ENCODE results near the gene EIF2B2. TPM values are rescaled to one million over a fixed set of nuclear protein-coding genes. Genes with fewer than 3 reads are reported as not detected.

Gene EIF2B2
- total and polyA plus RNA-seq, 2 of the 13 experiments (the other 11 are each of a cell fraction or from before 2014, with no cell fraction given): 54.4 to 78.6 TPM

- TF ChIP-seq ZBTB40 (IDR thresholded peaks at IDR 0.05) (no peak), ZBTB40 (CRISPR knock-in tag; IDR thresholded peaks at IDR 0.05) (no peak; the same call in 1 of the 2 replicates), LCORL (IDR thresholded peaks at IDR 0.05) (no peak), LCORL (CRISPR knock-in tag; IDR thresholded peaks at IDR 0.05) (0 out of 2 replicates have a peak, but pooled peaks have one; percentile 36), ARID4A (CRISPR knock-in tag; IDR thresholded peaks at IDR 0.05; ENCODE audit: borderline replicate concordance) (peak; percentile 23; the same call in 1 of the 2 replicates), HBP1 (CRISPR knock-in tag; IDR thresholded peaks at IDR 0.05; ENCODE audit: low read depth) (0 out of 2 replicates have a peak, but pooled peaks have one; percentile 58), MED1 (CRISPR knock-in tag; IDR thresholded peaks at IDR 0.05) (no peak), MBNL3 (CRISPR knock-in tag; conservative IDR thresholded peaks at IDR 0.05) (no peak), ZNF543 (CRISPR knock-in tag; IDR thresholded peaks at IDR 0.05) (peak; percentile 58; the same call in 1 of the 2 replicates), ZUFSP (CRISPR knock-in tag; IDR thresholded peaks at IDR 0.05; ENCODE audit: borderline replicate concordance) (no peak), TBL1XR1 (IDR thresholded peaks at IDR 0.05; ENCODE audit: borderline replicate concordance, low read length, partially characterized antibody) (no peak), ZNF30 (CRISPR knock-in tag; IDR thresholded peaks at IDR 0.05) (no peak)
These were observed 46.2 kb upstream of the EIF2B2 start (continued) for GRCh38 chr14:74956280-74957072.

Data from HepG2 (cell line).